OCI-LY3 (cell line): ENCODE measurements around the gene ANKS1A.
"Not testable (repeated sequence)": the region's sequence is repeated elsewhere in the genome, so short reads cannot be mapped to it uniquely, and the experiment has no call there.

Experiments used
- H2AFZ ChIP-seq: fragments of 200-600, 300-600 bp; shearing (Covaris generic); 2 replicates; pipeline ENCODE4 v1.6.0; 2014; ENCODE audit warnings: antibody characterized with exemption, low read depth, low read length
- H3K27ac ChIP-seq: fragments of 200-600, 300-600 bp; sonication (generic); 2 replicates; pipeline ENCODE4 v1.5.1; 2014; ENCODE audit warnings: mild to moderate bottlenecking, low read length, moderate library complexity, mixed read lengths
- H3K27me3 ChIP-seq: fragments of 200-600, 300-600 bp; sonication (generic); 2 replicates; pipeline ENCODE4 v1.6.1; 2014; ENCODE audit warnings: low read depth, low read length, mixed read lengths
- H3K36me3 ChIP-seq: fragments of 200-600, 300-600 bp; sonication (generic); replicated peaks from 2 replicates; pipeline ENCODE3; 2014; ENCODE audit warnings: low read depth, low read length, mixed read lengths
- H3K4me1 ChIP-seq: fragments of 300-600, 200-600 bp; sonication (generic); 2 replicates; pipeline ENCODE4 v1.6.1; 2014; ENCODE audit warnings: low read length, mixed read lengths
- H3K4me2 ChIP-seq: fragments of 200-600, 300-600 bp; sonication (generic); 2 replicates; pipeline ENCODE4 v1.6.1; 2014; ENCODE audit warnings: low read length, mixed read lengths
- H3K4me3 ChIP-seq: fragments of 300-600, 200-600 bp; sonication (generic); 2 replicates; pipeline ENCODE4 v1.5.1; 2014; ENCODE audit warnings: antibody characterized with exemption, mild to moderate bottlenecking, low read length, moderate library complexity
- H3K79me2 ChIP-seq: fragments of 300-600, 200-600 bp; shearing (Covaris generic); 2 replicates; pipeline ENCODE4 v1.6.1; 2014; ENCODE audit warnings: mild to moderate bottlenecking, low read length, mixed read lengths
- H3K9ac ChIP-seq: fragments of 300-600, 200-600 bp; shearing (Covaris generic); 2 replicates; pipeline ENCODE4 v1.6.0; 2014; ENCODE audit warnings: mild to moderate bottlenecking, low read length, moderate library complexity
- H3K9me3 ChIP-seq: fragments of 200-600, 300-600 bp; shearing (Covaris generic); 2 replicates; pipeline ENCODE4 v1.6.1; 2014; ENCODE audit warnings: low read length, mixed read lengths; ENCODE audit not compliant: insufficient read depth
- H4K20me1 ChIP-seq: fragments of 200-600, 300-600 bp; sonication (generic); 2 replicates; pipeline ENCODE4 v1.6.1; 2016; ENCODE audit warnings: low read length, mixed read lengths; ENCODE audit not compliant: insufficient read depth
- EZH2phosphoT487 ChIP-seq: fragments of 200-600 bp; shearing (Covaris generic); IDR thresholded peaks from 2 replicates; pipeline ENCODE4 v1.6.1; 2018; ENCODE audit warnings: antibody characterized with exemption, mixed run types, low read depth
- TF ChIP-seq, protein P1 (sequence below): fragments of 200-600, 300-600 bp; sonication (generic); IDR thresholded peaks from 2 replicates; pipeline ENCODE4 v1.5.1; 2014; ENCODE audit warnings: antibody characterized with exemption, low read length, low read depth

Gene ANKS1A

DNA sequence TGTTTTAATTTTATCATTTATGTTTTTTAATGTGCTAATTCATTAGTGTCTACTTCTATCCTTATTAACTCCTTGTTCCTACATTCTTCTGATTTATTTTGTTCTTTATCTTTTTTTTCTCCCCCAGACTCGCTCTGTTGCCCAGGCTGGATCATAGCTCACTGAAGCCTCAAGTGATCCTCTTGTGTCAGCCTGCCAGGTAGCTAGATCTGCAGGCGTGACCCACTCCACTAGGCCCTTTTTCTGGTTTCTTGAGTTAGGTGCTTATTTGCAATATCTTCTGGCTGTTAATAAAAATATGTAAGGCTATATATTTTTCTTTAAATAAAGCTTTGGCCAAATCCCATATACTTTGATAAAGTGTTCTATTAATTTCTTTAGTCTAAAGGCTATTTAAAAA is 4.1 kb upstream of the ANKS1A start:
- Histone ChIP-seq H3K9me3 (no peaks in the 10 kb centered on the region), H3K4me3 (no peak overlapping the region), H2AFZ (no peak overlapping the region), H3K36me3 (peaks cover 2% of the 10 kb centered on the region), H3K27me3 (no peaks in the 10 kb centered on the region), H3K79me2 (peaks cover 27% of the 10 kb centered on the region), H4K20me1 (no peaks in the 10 kb centered on the region), H3K9ac (no peak overlapping the region), H3K27ac (no peak overlapping the region), H3K4me2 (no peak overlapping the region), H3K4me1 (peaks cover 4% of the 10 kb centered on the region; the same call in 1 of the 2 replicates)
- TF ChIP-seq EZH2phosphoT487 = no peak

DNA sequence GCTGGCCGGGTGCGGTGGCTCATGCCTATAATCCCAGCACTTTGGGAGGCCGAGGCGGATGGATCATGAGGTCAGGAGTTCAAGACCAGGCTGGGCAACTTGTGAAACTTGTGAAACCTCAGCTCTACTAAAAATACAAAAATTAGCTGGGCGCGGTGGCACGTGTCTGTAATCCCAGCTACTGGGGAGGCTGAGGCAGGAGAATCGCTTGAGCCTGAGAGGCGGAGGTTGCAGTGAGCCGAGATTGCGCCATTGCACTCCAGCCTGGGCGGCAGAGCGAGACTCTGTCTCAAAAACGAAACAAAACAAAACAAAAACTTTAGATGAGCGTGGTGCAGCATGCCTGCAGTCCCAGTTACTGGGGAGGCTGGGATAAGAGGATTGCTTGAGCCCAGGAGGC is 3.2 kb upstream of the ANKS1A start:
- peaks cover 27% of the 10 kb centered on the region for H3K79me2 ChIP-seq
- H3K9me3 ChIP-seq, H2AFZ ChIP-seq, H3K27me3 ChIP-seq, H3K27ac ChIP-seq, H3K4me3 ChIP-seq, H3K4me2 ChIP-seq, H3K36me3 ChIP-seq, H4K20me1 ChIP-seq, H3K9ac ChIP-seq: not testable (repeated sequence)
- peaks cover 10% of the 10 kb centered on the region for H3K4me1 ChIP-seq

DNA sequence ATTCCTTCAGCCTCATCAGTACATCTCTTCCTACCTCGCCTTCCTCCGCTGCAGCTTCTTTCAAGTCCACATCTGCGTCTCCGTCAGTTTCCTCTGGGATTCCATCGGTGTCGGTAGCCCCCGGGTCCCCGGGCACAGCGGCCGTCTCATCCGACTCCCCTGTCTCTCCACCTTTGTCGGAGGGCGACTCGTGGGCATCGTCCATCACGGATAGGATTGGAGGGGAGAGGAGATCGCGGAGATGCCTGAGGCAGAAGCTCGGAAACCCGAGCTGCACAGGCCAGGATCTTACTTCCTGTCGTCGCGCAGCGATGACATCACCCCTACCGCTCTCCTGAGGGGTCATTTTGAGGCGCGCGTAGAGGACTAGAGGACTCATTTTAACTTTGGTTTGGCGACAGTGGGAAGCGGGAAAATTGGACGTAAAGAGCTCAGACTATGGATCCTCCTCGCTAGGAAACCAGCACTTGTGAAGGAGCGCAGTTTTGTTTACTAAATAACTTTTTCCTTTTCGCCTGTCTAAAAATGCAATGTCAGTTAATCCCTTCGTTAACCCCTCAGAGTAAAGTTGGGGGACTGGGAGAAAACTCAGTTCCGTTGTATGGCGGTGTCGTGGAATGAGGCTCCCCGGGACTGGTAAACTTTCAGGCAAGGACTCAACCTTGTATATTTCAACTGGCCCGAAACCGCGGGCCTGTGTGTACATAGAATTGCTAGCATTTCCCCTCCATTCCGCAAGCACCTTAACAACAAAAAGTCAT is 1.1 kb upstream of the ANKS1A start, which contains the start of gene TAF11:
TSS of gene TAF11 (minus strand) at position 290 of the 761 bp plus-strand sequence. CDS start at position 205, 85 bp downstream.
- H3K9ac ChIP-seq = peak within 1 kb of the TSS; percentile 72
- no peaks in the 10 kb centered on the region for H4K20me1 ChIP-seq
- H3K27ac ChIP-seq = peak within 1 kb of the TSS; percentile 52
- H3K27me3 ChIP-seq = no peaks in the 10 kb centered on the region
- H3K36me3 ChIP-seq = peaks cover 2% of the 10 kb centered on the region
- peaks cover 10% of the 10 kb centered on the region for H3K4me1 ChIP-seq
- peaks cover 27% of the 10 kb centered on the region for H3K79me2 ChIP-seq
- TF ChIP-seq EZH2phosphoT487 = no peak
- TF ChIP-seq, protein P1, sequence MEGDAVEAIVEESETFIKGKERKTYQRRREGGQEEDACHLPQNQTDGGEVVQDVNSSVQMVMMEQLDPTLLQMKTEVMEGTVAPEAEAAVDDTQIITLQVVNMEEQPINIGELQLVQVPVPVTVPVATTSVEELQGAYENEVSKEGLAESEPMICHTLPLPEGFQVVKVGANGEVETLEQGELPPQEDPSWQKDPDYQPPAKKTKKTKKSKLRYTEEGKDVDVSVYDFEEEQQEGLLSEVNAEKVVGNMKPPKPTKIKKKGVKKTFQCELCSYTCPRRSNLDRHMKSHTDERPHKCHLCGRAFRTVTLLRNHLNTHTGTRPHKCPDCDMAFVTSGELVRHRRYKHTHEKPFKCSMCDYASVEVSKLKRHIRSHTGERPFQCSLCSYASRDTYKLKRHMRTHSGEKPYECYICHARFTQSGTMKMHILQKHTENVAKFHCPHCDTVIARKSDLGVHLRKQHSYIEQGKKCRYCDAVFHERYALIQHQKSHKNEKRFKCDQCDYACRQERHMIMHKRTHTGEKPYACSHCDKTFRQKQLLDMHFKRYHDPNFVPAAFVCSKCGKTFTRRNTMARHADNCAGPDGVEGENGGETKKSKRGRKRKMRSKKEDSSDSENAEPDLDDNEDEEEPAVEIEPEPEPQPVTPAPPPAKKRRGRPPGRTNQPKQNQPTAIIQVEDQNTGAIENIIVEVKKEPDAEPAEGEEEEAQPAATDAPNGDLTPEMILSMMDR = no peak
- peak within 1 kb of the TSS; percentile 94 for H3K4me2 ChIP-seq
- peak within 1 kb of the TSS; percentile 78 for H2AFZ ChIP-seq
- peak within 1 kb of the TSS; percentile 86 for H3K4me3 ChIP-seq
- no peaks in the 10 kb centered on the region for H3K9me3 ChIP-seq

DNA sequence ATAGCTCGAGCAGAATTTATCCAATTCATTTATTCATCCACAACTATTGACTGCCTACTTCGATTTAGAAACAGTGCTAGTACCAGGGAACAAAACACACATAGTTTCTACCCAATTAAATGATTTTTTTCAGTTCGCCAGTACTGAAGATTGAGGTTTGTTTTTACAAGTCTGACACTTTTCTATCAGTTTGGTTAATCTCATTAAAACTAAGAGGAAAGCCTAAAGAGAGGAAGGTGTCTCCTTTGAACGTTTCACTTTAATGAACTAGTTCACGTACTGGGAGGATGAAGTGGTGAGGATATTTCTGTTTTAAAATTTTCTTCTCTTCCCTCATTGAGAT is 570 bp upstream of the ANKS1A start:
- no peaks in the 10 kb centered on the region for H3K27me3 ChIP-seq
- H2AFZ ChIP-seq = peak overlapping the region; percentile 78
- H3K4me1 ChIP-seq = peaks cover 10% of the 10 kb centered on the region
- H3K4me3 ChIP-seq = peak overlapping the region; percentile 86
- no peaks in the 10 kb centered on the region for H4K20me1 ChIP-seq
- H3K79me2 ChIP-seq = peaks cover 27% of the 10 kb centered on the region
- no peak for TF ChIP-seq EZH2phosphoT487
- TF ChIP-seq, protein P1 = no peak
- peak overlapping the region; percentile 72 for H3K9ac ChIP-seq
- H3K4me2 ChIP-seq = peak overlapping the region; percentile 94
- H3K36me3 ChIP-seq = peaks cover 2% of the 10 kb centered on the region
- peak overlapping the region; percentile 52 for H3K27ac ChIP-seq
- H3K9me3 ChIP-seq = no peaks in the 10 kb centered on the region

DNA sequence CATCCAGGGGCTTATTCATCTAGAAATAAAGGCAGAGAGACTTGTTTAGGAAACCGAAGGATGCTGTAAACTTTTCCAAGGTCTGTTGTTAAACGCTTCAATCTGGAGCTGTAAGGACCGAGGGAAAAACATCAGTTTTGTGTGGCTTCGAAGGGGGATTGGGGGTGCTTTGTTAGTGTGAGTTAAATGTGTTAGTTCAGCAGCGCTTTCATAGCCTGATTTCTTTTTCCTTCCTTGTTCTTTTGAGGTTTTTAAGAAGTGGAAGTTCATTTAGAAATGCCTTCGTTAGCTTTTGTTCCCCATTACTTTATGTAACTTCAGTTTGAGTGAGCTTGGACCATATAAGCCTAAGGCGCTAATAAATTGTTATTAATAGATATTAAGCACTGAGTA is 1.5 kb downstream of the ANKS1A start:
- H4K20me1 ChIP-seq = no peaks in the 10 kb centered on the region
- peaks cover 21% of the 10 kb centered on the region for H3K79me2 ChIP-seq
- peak overlapping the region; percentile 86 for H3K4me3 ChIP-seq
- no peak overlapping the region for H3K27ac ChIP-seq
- peak overlapping the region; percentile 94 for H3K4me2 ChIP-seq
- H3K9me3 ChIP-seq = no peaks in the 10 kb centered on the region
- peaks cover 10% of the 10 kb centered on the region for H3K4me1 ChIP-seq
- H3K36me3 ChIP-seq = no peaks in the 10 kb centered on the region
- H3K27me3 ChIP-seq = no peaks in the 10 kb centered on the region
- 0 out of 2 replicates have a peak overlapping the region, but pooled peaks have one; percentile 56 for H3K9ac ChIP-seq
- no peak overlapping the region for H2AFZ ChIP-seq
- TF ChIP-seq, protein P1 = no peak
